Measurements from ENCODE around the gene SLC6A20.
"Not testable (repeated sequence)": the region's sequence is repeated elsewhere in the genome, so short reads cannot be mapped to it uniquely, and the experiment has no call there.

Gene SLC6A20

DNA sequence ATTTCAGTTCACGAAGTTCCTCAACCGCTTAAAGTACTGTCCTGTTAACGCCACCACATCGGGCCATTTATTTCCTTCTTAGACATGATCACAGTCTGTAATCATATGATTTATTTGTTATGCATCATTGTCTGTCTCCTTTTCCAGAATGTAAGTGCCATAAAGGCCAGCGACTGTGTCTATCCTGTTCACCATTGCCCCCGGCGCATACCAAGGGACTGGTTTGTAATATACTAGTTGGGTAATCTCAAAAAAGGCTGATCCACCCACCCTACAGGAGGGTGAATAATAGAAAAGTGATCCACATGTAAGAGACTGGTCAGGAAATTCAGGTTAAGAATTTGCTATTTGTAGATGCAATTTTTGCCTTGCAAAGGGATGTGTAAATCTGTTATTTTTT, 41.9 kb downstream of the SLC6A20 start:
- no peak for DNase-seq

DNA sequence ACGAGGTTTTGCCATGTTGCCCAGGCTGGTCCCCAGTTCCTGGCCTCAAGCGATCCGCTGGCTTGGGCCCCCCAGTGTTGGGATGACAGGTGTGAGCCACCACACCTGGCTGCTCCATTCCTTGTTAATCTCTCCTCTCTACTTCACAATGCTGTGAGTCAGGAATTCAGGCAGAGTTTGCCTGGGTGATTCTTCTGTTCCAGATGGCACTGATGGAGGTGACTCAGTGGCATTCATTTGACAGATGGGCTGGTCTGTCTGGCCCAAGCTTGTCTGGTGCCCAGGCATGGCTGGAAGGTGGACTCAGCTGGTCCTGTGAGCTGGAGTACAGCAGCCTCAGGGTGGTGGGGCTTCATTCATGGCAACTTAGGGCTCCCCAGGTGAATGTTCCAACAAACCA, 43.2 kb downstream of the SLC6A20 start:
- no peak for DNase-seq

DNA sequence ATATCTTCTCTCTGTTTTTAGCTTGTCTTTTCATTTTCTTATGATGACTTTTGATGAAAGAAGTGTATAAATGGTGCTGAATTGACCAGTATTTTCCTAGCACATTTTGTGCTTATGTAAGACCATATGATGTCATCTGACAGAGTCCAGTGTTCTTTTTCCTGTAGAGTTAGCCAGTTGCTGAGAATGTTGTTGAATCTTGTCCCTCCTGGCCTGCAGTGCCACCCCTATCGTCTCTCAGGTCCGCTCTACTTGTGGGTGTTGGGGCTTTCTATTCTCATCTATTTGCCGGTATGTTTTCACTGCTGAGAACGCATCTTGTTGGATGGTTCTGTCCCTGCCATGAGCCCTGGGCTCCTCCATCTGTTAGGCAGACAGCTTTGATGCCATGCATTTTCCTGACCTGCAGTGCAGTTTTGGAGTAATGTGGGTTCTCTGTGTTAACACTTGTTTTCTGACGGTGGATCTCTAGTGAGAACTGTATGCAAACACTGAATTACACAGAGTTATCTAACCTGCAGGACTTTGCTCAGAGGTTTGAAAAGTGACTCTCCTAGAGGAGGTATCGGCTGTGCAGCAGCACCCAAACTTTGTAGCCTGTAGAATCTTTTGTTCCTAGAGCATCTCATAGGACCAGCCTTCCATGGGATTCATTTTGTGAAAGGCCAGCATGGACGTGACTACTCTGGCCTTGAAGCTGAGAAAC, 44.6 kb downstream of the SLC6A20 start:
- no peak for DNase-seq

DNA sequence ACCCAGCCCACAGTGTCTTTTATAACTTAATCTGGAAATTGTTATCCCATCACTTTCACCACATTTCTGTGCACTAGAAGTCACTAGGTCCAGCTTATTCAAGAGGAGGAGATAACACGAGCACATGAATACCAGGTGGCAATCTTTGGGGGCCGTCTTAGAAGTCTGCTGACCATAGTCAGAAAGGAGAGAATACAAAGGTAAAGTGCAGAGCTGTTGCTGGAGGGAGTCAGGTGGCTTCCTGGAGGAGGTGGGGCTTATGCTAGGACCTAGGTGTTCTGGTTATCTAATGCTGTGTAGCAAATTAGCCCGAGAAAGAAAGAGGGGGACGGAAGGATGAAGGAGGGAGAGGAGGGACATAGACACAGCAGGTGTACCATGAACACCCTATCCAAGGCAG, 46.5 kb downstream of the SLC6A20 start:
- DNase-seq = no peak

DNA sequence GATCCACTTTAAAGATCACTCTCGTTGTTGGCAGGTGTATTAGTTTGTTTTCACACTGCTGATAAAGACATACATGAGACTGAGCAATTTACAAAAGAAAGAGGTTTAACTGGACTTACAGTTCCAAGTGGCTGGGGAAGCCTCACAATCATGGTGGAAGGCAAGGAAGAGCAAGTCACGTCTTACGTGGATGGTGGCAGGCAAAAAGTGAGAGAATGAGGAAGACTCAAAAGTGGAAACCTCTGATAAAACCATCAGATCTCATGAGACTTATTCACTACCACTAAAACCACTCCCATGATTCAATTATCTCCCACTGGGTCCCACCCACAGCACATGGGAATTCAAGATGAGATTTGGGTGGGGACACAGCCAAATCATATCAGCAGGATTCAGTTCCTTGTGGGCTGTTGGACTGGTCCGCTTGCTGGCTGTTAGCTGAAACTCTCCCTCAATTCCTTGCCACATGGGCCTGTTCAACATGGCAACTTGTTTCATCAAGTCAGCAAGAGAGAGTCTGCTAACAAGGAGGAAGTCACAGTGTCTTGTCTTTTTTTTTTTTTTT, 47.2 kb downstream of the SLC6A20 start:
- DNase-seq = not testable (repeated sequence)

DNA sequence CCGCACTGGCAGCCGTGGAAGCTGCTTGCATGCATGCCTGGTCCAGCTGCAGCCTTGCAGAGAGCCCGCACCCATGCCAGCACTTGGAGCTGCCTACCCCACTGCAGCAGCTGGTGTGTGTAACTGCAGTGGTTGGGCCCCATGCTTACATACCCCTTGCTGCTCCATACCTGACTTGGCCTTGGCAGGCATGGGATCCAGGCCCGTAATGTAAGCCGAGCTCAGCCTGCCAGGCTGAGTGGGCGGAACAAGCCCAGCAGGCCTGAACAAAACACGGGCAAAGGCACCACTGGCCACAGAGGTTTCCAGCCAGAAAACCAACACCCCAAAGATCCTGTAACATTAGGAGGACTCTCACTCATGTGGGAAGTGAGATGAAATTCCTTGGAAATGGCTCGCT, 48.3 kb downstream of the SLC6A20 start:
- no peak for DNase-seq

DNA sequence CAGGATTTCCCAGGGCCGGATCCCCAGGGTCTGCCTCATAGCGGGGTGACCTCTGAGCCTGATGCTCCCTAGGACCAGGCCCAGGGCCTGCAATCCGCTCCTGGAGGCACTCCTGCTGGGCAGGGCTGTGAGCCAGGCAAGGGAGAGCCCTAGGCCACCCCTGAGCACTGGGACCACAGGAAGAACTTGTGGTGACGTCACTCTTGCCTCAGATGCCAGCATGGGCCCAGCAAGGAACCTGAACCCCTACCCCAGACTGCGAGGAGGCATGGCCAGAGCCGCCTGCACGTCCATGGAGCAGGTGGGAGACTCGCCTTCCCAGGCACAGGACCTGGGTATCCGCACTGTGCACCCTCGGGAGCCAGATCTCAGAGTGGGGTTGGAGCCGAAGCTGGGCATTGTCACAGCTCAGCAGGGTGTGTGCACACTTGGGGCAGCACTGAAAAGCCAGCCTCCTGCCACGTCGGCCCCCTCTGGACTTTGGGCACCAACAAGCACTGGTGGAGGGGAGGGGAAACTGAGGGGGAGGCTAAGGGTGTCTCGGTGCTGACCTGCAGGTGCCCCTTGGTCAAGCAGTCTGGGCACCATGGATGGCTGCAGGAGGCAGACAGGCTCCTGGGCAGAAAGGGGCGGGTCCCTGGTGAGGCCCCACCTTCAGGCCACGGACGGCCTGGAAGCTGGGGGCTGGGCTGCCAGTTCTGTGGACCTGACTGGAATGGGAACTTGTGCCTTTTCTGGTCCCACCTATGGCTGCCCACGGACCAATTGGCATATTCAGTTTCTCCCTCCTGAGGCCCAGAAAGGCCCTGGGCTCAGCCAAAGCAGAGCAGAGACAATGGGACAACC, 49.3 kb downstream of the SLC6A20 start:
- no peak for DNase-seq

DNA sequence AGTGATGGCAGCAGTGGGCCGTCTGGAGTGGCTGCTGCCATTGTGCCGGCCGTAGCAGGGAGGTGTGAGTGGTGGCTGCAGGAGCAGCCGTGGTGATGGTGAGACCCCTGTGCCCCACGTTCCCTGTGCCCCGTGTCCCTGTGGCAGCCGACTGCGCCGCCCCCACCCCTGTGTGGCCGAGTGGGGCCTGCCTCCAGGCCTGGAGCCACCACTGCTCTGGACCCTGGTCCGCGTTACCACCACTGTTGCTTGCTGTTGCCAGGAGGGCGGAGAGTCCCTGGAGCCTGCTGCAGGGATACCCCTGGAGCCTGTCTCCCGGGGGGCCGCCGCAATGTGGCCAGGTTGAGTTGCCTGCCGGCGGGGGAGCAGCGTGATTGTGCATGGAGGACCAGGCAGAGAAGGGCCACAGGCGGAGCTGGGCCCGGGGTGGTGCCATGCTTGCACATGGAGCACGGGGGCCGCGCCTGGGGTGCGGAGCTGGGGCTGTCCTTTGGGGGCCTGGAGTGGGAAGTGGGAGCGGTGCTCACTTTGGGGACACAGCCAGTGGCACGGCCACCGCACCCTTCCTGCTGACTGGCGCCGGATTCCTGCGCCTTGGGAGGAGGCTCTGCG, 50.1 kb downstream of the SLC6A20 start:
- no peak for DNase-seq

DNA sequence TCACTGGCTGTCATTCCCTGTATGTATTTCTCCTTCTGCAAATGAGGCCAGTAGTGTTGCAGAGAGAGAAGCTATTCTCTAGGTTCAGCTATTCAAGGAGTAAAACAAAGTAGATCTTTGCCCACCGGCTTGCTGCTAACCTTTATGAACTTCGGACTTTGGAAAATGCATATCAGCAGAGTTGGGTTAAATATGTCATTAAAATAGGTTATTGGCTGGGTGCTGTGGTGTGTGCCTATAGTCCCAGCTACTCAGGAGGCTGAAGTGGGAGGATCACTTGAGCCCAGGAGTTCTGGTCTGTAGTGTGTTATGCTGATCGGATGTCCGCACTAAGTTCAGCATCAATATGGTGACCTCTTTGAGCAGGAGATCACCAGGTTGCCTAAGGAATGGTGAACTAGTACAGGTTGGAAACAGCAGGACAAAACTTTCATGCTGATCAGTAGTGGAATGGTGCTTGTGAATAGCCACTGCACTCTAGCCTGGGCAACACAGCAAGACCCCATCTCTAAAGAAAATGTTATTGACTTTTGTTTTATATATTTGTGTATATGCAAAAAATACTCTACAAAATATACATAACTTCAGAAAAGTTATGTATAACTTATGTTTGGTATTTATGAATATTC, 53.8 kb downstream of the SLC6A20 start:
- DNase-seq = no peak

DNA sequence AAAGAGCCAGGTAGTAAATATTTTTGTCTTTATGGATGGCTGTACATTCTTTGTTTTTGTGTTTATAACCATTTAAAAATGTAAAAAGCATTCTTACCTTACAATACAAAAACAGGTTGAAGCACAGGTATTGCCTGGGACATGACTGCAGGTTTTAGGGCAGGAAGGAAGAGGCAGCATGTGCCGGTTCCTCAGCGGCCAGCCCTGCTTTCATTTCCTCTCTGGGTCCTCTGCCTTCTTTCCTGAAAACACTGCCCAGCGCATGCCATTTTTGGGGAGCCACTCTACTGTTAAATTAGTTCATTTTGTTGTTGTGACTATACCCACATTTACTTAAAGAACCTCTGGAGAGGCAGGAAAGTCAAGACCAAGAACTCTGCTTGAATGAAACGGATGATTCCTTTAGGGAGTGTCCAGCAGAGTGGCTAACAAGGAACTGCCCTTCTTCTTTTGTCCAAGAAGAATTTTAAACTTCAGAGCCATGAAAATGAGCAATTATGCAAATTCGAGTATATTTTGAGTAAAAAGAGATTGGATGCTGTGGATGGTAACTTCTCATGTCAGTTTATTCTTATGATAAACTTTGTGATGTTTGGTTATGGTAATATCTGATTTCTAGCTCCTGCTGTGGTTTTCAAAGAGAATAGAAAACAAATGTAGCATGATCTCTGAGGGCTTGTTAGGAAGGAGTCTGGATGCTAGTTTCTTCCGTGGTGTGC, 54.4 kb downstream of the SLC6A20 start:
- no peak for DNase-seq

DNA sequence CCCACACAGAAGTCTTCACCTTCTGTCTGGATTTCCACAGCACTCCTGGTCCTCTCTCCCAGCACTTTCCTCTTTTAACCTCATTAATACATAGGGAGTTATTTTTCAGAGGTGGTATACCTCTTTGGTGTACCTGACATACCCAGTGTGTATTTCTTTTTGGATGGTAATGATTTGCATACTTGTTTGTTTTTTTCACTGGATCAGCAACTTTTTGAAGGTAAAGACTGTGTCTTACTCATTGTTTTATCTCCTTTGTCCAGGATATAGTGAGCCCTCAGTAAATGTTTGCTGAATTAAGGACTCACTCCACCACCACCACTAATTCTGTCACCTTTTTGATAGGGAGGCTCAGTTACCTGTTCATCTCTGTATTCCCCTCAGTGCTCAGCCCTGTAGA, 55.1 kb downstream of the SLC6A20 start:
- no peak for DNase-seq

DNA sequence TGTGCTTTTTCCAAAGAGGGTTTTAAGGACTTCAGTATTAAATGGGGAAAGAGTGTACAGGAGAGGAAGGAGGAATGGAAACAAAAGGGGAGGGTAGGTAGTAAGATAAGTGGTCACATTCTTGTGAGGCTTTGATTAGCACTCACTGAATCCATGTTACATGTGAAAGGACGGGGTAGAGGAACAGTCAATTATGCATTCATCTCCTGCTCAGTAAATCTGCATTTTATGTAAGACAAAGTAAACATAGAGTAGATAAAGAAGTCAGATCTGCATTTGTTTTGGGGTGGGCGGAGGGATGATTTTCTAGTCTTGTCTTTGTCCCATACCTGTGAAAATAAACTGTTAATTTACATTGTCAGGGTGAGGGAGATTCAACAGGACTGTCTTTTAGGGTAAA, 56.3 kb downstream of the SLC6A20 start:
- DNase-seq = no peak

DNA sequence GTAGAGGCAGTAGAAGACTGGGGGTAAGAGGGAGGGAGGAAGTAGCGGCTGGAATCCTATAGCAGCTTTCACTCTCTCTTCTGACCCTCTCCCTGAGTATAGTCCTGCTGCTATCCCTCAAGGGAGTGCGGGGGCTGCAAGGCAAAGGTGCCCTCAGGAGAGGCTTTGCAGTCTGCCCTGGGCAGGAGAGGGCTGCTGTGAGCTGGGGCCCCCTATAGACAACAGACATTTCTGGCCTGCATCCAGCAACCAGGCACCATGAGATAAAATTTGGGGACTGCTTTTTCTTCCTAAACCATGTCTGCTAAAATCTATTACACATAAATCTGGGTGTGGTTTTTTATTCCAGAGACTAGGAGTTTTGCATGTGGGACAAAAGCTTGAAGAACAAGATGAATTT, 59.1 kb downstream of the SLC6A20 start:
- no peak for DNase-seq

DNA sequence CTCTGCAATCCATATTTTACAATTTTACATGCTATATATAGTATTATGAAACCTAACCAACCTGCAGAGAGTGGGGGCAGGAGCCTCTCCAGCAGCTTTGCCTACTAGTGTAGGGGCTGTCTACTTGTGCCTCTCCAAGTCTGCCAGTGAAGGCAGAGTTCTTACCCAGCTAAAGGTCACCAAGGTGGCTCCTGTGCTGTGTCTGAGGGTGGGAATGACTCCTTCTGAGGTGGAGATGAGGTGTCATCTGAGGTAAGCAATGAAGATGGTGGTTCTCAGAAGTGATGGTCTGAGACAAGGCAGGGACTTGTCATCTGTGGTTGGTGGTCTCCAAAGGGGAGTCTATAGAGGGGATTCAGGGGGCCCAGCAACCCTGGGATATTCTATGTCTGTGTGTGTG, 59.6 kb downstream of the SLC6A20 start:
- DNase-seq = no peak

DNA sequence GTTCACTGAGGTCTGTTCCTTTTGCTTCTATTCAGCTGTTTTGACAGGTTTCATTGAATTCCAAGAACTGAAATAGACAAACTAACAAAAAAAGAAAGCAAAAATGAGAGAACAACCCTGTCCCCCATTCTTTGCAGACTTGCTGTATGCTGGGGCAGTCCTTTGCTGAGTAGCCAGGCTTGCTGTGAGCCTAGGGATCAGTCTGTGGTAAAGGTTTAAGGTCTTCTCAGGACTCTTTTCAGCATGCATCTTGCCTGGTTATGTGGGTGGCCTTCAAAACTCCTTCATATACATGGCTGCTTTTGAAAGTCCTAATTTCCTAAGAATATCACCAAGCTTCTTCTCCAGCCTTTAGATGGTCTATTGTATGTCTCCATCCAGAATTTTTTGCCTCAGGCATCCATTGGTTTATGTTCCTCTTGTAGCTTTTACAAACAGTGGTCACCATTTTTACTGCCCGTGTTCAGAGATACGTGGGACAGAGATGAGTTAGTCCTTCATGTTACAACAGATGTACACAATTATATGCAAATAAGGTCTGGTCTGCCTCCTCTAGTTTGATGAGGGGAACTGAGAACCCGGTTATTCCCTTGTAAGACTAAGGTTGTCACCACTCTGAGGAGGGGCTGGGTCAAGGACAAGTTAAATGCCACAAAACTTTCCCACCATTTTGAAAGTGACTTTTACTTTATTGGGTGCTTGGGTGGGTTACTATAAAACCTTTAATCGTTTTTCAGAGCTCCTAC, 65.8 kb downstream of the SLC6A20 start:
- no peak for DNase-seq

DNA sequence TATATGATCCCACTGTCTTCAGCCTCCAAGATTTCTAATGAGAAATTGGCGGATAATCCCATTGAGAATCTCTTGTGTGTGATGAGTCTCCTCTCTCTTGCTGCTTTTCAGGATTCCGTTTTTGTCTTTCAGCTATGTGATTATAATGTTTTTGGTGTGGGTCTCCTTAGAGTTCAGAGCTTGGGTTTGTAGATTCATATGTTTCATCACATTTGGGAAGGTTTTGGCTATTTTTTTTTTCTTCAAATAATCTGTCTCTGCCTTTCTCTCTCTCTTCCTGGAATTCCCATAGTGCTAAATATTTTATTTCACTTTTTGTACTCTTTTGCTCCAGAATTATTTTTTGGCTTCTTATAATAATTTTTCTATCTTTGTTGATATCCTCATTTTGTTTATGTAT, 66.7 kb downstream of the SLC6A20 start:
- DNase-seq = no peak

DNA sequence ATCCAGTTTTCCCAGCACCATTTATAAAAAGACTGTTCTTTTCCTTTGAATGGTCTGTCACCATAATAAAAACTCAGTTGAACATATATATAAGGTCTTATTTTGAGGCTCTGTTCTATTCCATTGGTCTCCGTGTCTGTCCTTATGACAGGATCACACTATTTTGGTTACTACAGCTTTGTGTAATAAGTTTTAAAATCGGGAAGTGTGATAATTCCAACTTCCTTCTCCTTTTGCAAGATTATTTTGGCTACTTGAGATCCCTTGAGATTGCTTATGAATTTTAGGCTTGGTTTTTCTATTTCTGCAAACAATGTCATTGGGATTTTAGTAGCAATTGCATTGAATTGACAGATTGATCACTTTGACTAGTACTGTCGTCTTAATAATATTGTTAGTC, 71.4 kb downstream of the SLC6A20 start:
- no peak for DNase-seq

DNA sequence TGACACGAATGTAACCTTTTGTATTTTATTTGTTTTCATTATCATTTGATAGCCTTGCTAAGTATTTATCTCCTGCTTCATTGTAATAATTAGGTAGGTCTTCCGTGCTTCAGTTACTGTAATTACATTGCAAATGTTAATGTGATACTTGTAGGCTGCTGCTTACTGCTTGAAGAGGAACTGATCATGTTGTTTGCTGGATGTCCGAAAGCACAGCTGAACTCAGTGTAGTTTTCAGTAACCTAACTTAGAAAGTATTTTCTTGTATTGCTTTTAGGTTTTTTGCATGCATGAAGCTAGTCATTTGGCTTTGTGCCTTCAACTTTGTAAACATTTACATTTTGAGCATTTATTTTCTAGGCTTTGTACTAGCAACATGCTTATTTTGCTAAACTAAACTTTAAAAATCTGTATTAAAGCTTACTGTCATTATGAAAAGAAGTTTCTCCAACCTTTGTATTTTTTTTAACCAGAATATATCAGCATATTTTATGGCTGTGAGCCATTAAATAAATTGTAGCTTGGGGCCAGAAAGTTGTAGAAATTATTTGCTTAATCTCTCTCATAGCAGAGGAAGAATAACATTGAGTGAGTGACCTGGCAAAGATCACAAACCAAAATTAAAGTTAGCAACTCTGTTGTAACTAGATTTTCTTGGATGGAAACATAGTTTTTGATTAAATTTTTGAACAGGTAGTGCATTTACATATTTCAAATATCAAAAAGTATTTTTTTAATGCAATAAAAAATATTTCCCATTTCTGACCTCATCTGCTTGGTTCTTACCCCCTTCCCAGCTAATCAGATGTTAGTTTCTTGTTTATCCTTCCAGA, 76.5 kb downstream of the SLC6A20 start:
- DNase-seq = no peak

DNA sequence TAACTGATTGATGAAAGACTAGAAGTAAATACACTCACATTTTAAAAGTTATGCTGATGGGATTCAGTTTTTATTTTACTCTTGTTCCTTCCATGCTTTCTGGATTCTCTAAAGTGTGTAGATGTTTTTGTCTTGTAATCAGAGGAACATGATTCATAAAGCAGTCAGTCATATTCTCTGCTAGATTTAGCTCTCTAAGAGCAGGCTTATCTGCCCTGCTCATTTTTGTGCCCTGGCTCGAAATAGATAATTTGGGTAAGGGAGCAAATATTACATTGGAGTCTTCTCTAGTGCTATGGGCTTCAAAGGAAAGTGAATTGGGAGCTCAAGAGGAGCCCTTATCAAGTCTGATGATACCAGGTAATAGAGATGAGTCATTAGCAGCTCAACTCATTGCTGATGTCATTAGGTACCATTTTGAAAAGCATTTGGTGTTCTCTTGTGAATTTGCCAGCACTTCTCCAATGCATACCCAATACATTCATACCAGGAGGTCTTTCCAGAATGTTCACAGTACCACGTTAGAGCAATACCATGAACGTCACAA, 79.5 kb downstream of the SLC6A20 start:
- no peak for DNase-seq

DNA sequence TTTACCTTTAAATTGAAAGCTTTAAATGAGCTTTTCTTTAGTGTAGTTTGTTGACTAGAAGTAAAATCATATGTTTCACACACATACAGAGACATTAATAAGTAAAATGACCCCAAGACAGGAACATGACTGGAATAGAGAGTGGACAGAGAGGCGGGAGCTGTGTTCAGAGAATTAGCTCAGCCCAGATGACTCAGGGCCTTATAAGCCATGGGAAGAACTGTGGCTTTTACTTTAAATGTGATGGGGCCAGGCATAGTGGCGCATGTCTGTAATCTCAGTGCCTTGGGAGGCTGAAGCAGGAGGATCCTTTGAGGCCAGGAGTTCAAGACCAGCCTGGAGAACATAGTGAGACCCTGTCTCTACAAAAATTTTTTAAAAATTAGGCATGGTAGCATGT, 80.4 kb downstream of the SLC6A20 start:
- DNase-seq = no peak

Data from NCI-H1694 treated with DMSO at 0.1 percent for 48 hours (cell line).